Stimulated activated naive CD8-positive, alpha-beta T cell treated with anti-CD3 and anti-CD28 coated beads, Interleukin-15, Interleukin-2, amounts not matched to agents 100 ng/mL and 50 ng/mL, for 24 hours (primary cell): ENCODE results near the gene RLN3.
"Not testable (repeated sequence)": the region's sequence is repeated elsewhere in the genome, so short reads cannot be mapped to it uniquely, and the experiment has no call there.

ENCODE experiments used
- H3K27ac Mint-ChIP-seq: one replicate; pipeline ENCODE4 v1.8.0; 2021; ENCODE audit warnings: mild to moderate bottlenecking, mixed read lengths
- H3K27me3 Mint-ChIP-seq: one replicate; pipeline ENCODE4 v1.8.0; 2021; ENCODE audit warnings: mixed read lengths
- H3K36me3 Mint-ChIP-seq: one replicate; pipeline ENCODE4 v1.8.0; 2021; ENCODE audit warnings: low read depth, mixed read lengths
- H3K4me1 Mint-ChIP-seq: one replicate; pipeline ENCODE4 v1.8.0; 2021; ENCODE audit warnings: low read depth, mixed read lengths
- H3K4me3 Mint-ChIP-seq: one replicate; pipeline ENCODE4 v1.8.0; 2021; ENCODE audit warnings: mild to moderate bottlenecking, mixed read lengths
- H3K9me3 Mint-ChIP-seq: one replicate; pipeline ENCODE4 v1.8.0; 2021; ENCODE audit warnings: mixed read lengths

Gene RLN3

GRCh38 chr19:14050961-14051360 lies 23.0 kb downstream of the RLN3 start:
- H3K9me3 Mint-ChIP-seq, H3K4me3 Mint-ChIP-seq, H3K4me1 Mint-ChIP-seq, H3K27ac Mint-ChIP-seq, H3K27me3 Mint-ChIP-seq: not testable (repeated sequence)
- H3K36me3 Mint-ChIP-seq, result peaks cover 56% of the 10 kb centered on the region

- peak overlapping the region; percentile 42 for H3K27ac Mint-ChIP-seq
- peaks cover 7% of the 10 kb centered on the region for H3K4me1 Mint-ChIP-seq
- peaks cover 48% of the 10 kb centered on the region for H3K36me3 Mint-ChIP-seq
- H3K9me3 Mint-ChIP-seq, result no peaks in the 10 kb centered on the region
- no peak overlapping the region for H3K4me3 Mint-ChIP-seq
- peaks cover 10% of the 10 kb centered on the region for H3K27me3 Mint-ChIP-seq
Measured at GRCh38 chr19:14051980-14052379, 24.0 kb downstream of the RLN3 start.

GRCh38 chr19:14052470-14052869 lies 24.5 kb downstream of the RLN3 start:
- H3K4me3 Mint-ChIP-seq, result no peak overlapping the region
- peaks cover 10% of the 10 kb centered on the region for H3K27me3 Mint-ChIP-seq
- H3K9me3 Mint-ChIP-seq, result no peaks in the 10 kb centered on the region
- peak overlapping the region; percentile 42 for H3K27ac Mint-ChIP-seq
- H3K36me3 Mint-ChIP-seq, result peaks cover 43% of the 10 kb centered on the region
- peaks cover 7% of the 10 kb centered on the region for H3K4me1 Mint-ChIP-seq

- Mint-ChIP-seq H3K9me3 (no peaks in the 10 kb centered on the region), H3K36me3 (peaks cover 42% of the 10 kb centered on the region), H3K4me1 (peaks cover 7% of the 10 kb centered on the region), H3K27ac (no peak overlapping the region), H3K4me3 (no peak overlapping the region), H3K27me3 (peaks cover 13% of the 10 kb centered on the region)
Measured at GRCh38 chr19:14053032-14053431, 25.1 kb downstream of the RLN3 start.

- Mint-ChIP-seq H3K36me3 (peaks cover 37% of the 10 kb centered on the region), H3K4me1 (peaks cover 7% of the 10 kb centered on the region), H3K4me3 (no peak overlapping the region), H3K9me3 (no peaks in the 10 kb centered on the region), H3K27ac (no peak overlapping the region), H3K27me3 (peaks cover 18% of the 10 kb centered on the region)
Measured at GRCh38 chr19:14053500-14053899, 25.6 kb downstream of the RLN3 start.

- Mint-ChIP-seq H3K4me3 (no peak overlapping the region), H3K27ac (no peak overlapping the region), H3K9me3 (no peaks in the 10 kb centered on the region), H3K36me3 (peaks cover 31% of the 10 kb centered on the region), H3K4me1 (peaks cover 10% of the 10 kb centered on the region), H3K27me3 (peaks cover 24% of the 10 kb centered on the region)
Measured at GRCh38 chr19:14054099-14054498, 26.2 kb downstream of the RLN3 start.

- no peaks in the 10 kb centered on the region for H3K9me3 Mint-ChIP-seq
- peaks cover 28% of the 10 kb centered on the region for H3K36me3 Mint-ChIP-seq
Measured at GRCh38 chr19:14054721-14055120, 26.8 kb downstream of the RLN3 start.

GRCh38 chr19:14055396-14055795 lies 27.4 kb downstream of the RLN3 start:
- H3K27ac Mint-ChIP-seq, result no peak overlapping the region
- peaks cover 12% of the 10 kb centered on the region for H3K4me1 Mint-ChIP-seq
- H3K4me3 Mint-ChIP-seq, result no peak overlapping the region
- peaks cover 22% of the 10 kb centered on the region for H3K36me3 Mint-ChIP-seq
- H3K9me3 Mint-ChIP-seq, result no peaks in the 10 kb centered on the region
- H3K27me3 Mint-ChIP-seq, result peaks cover 34% of the 10 kb centered on the region

More at GRCh38 chr19:14054721-14055120, 26.8 kb downstream of the RLN3 start:
- peaks cover 29% of the 10 kb centered on the region for H3K27me3 Mint-ChIP-seq
- H3K4me3 Mint-ChIP-seq, result no peak overlapping the region
- H3K27ac Mint-ChIP-seq, result no peak overlapping the region
- peaks cover 12% of the 10 kb centered on the region for H3K4me1 Mint-ChIP-seq

GRCh38 chr19:14056069-14056666 lies 28.2 kb downstream of the RLN3 start:
- Mint-ChIP-seq H3K27ac (no peak overlapping the region), H3K36me3 (peaks cover 19% of the 10 kb centered on the region), H3K4me1 (peaks cover 12% of the 10 kb centered on the region), H3K27me3 (peaks cover 39% of the 10 kb centered on the region), H3K9me3 (no peaks in the 10 kb centered on the region), H3K4me3 (no peak overlapping the region)

GRCh38 chr19:14056741-14057356 lies 28.9 kb downstream of the RLN3 start:
- Mint-ChIP-seq H3K27me3 (peaks cover 42% of the 10 kb centered on the region), H3K4me1 (peaks cover 12% of the 10 kb centered on the region), H3K27ac (no peak overlapping the region), H3K4me3 (no peak overlapping the region), H3K36me3 (peaks cover 15% of the 10 kb centered on the region), H3K9me3 (no peaks in the 10 kb centered on the region)

- Mint-ChIP-seq H3K27me3 (peaks cover 42% of the 10 kb centered on the region), H3K4me3 (peak overlapping the region; percentile 8), H3K4me1 (peaks cover 12% of the 10 kb centered on the region), H3K36me3 (no peaks in the 10 kb centered on the region), H3K9me3 (no peaks in the 10 kb centered on the region), H3K27ac (peak overlapping the region; percentile 31)
Measured at GRCh38 chr19:14058182-14059092, 30.5 kb downstream of the RLN3 start.

GRCh38 chr19:14059093-14059480 lies 31.1 kb downstream of the RLN3 start:
- H3K36me3 Mint-ChIP-seq, result no peaks in the 10 kb centered on the region
- H3K27me3 Mint-ChIP-seq, result peaks cover 42% of the 10 kb centered on the region
- H3K4me3 Mint-ChIP-seq, result no peak overlapping the region
- no peak overlapping the region for H3K27ac Mint-ChIP-seq
- peaks cover 12% of the 10 kb centered on the region for H3K4me1 Mint-ChIP-seq
- H3K9me3 Mint-ChIP-seq, result no peaks in the 10 kb centered on the region

GRCh38 chr19:14059652-14060155 lies 31.8 kb downstream of the RLN3 start:
- Mint-ChIP-seq H3K4me1 (peaks cover 12% of the 10 kb centered on the region), H3K27me3 (peaks cover 42% of the 10 kb centered on the region), H3K27ac (no peak overlapping the region), H3K9me3 (no peaks in the 10 kb centered on the region), H3K36me3 (no peaks in the 10 kb centered on the region), H3K4me3 (no peak overlapping the region)

- peaks cover 39% of the 10 kb centered on the region for H3K27me3 Mint-ChIP-seq
- H3K4me1 Mint-ChIP-seq, result peaks cover 12% of the 10 kb centered on the region
- no peak overlapping the region for H3K4me3 Mint-ChIP-seq
- H3K27ac Mint-ChIP-seq, result no peak overlapping the region
- H3K9me3 Mint-ChIP-seq, result no peaks in the 10 kb centered on the region
- H3K36me3 Mint-ChIP-seq, result no peaks in the 10 kb centered on the region
Measured at GRCh38 chr19:14061081-14061749, 33.3 kb downstream of the RLN3 start.
